Measurements from ENCODE around the gene KCNAB2.

KCNAB2 gene

GRCh38 chr1:6030547-6031261 lies 15.0 kb upstream of the KCNAB2 start:
- no peak for DNase-seq (ENCODE audit: low read depth in 2 of 2)

- no peak for DNase-seq (ENCODE audit: low read depth in 2 of 2)
Measured at GRCh38 chr1:6033124-6033523, 12.6 kb upstream of the KCNAB2 start.

GRCh38 chr1:6033986-6034749 lies 11.5 kb upstream of the KCNAB2 start:
- DNase-seq (ENCODE audit: low read depth in 2 of 2): peak in 1 of 2 donors; percentile 18

- no peak for DNase-seq (ENCODE audit: low read depth in 2 of 2)
Measured at GRCh38 chr1:6034750-6035096, 11.0 kb upstream of the KCNAB2 start.

- DNase-seq (ENCODE audit: low read depth in 2 of 2): no peak
Measured at GRCh38 chr1:6035303-6035702, 10.4 kb upstream of the KCNAB2 start.

- DNase-seq (ENCODE audit: low read depth in 2 of 2): no peak
Measured at GRCh38 chr1:6035719-6036118, 10.0 kb upstream of the KCNAB2 start.

- DNase-seq (ENCODE audit: low read depth in 2 of 2): no peak
Measured at GRCh38 chr1:6037338-6037762, 8.3 kb upstream of the KCNAB2 start.

- DNase-seq (ENCODE audit: low read depth in 2 of 2): no peak
Measured at GRCh38 chr1:6038603-6039002, 7.1 kb upstream of the KCNAB2 start.

- no peak for DNase-seq (ENCODE audit: low read depth in 2 of 2)
Measured at GRCh38 chr1:6039031-6039430, 6.7 kb upstream of the KCNAB2 start.

- DNase-seq (ENCODE audit: low read depth in 2 of 2): no peak
Measured at GRCh38 chr1:6040444-6040843, 5.2 kb upstream of the KCNAB2 start.

- no peak for DNase-seq (ENCODE audit: low read depth in 2 of 2)
Measured at GRCh38 chr1:6040861-6041415, 4.8 kb upstream of the KCNAB2 start.

GRCh38 chr1:6041432-6042062 lies 4.1 kb upstream of the KCNAB2 start:
- no peak for DNase-seq (ENCODE audit: low read depth in 2 of 2)

GRCh38 chr1:6043561-6043960 lies 2.1 kb upstream of the KCNAB2 start:
- DNase-seq (ENCODE audit: low read depth in 2 of 2): no peak

GRCh38 chr1:6044481-6045109 lies 1.1 kb upstream of the KCNAB2 start:
- no peak for DNase-seq (ENCODE audit: low read depth in 2 of 2)

GRCh38 chr1:6045110-6045502 lies 582 bp upstream of the KCNAB2 start:
- no peak for DNase-seq (ENCODE audit: low read depth in 2 of 2)

- DNase-seq (ENCODE audit: low read depth in 2 of 2): no peak
Measured at GRCh38 chr1:6046279-6046678, 591 bp downstream of the KCNAB2 start.

- DNase-seq (ENCODE audit: low read depth in 2 of 2): no peak
Measured at GRCh38 chr1:6048179-6048867, 2.6 kb downstream of the KCNAB2 start.

GRCh38 chr1:6049419-6049818 lies 3.7 kb downstream of the KCNAB2 start:
- no peak for DNase-seq (ENCODE audit: low read depth in 2 of 2)

- DNase-seq (ENCODE audit: low read depth in 2 of 2): no peak
Measured at GRCh38 chr1:6051423-6051822, 5.7 kb downstream of the KCNAB2 start.

- no peak for DNase-seq (ENCODE audit: low read depth in 2 of 2)
Measured at GRCh38 chr1:6052543-6053205, 7.0 kb downstream of the KCNAB2 start.

- DNase-seq (ENCODE audit: low read depth in 2 of 2): no peak
Measured at GRCh38 chr1:6053206-6053546, 7.5 kb downstream of the KCNAB2 start.
